Hematopoietic multipotent progenitor cell treated with erythropoietin and hydrocortisone succinate and interleukin-3 and kit ligand, for 4 days (in vitro differentiated cells): Measurements from ENCODE around the gene RPTOR.

Source experiments
- DNase-seq: peaks from one replicate; pipeline ENCODE4 v3.0.0-alpha.2; 2015

RPTOR gene

DNA sequence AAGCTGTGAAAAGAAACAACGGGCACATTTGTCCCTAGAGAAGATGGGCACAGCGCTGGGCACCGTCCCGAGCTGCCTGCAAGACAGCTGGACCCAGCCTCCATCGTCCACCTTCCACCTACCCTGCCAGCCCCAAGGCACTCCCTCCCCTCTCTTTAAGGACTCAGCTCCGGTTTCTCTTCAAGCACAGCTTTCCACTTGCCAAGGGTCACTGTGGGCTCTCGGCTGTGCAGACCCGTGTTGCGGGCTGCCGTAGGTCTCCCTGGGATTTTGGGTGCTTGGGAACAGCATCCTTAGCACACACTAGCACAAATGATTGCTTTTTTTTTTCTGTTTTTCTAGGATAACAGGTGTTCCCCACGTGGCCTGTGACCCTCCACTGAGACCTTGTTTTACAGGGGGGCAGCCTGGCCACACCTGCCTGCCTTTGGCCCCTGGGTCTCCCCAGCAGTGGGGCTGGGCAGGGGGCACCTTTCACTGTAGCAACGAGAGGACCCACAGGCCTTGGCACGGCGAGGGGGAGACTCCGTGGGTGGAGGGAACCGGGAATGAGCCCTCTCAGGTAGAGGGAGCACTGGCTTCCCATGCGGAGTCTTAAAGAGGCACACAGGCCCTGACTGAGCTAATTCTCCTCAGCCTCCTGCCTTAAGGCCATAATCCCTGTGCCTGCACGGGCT, 448.4 kb downstream of the RPTOR start:
- DNase-seq, result no peak

DNA sequence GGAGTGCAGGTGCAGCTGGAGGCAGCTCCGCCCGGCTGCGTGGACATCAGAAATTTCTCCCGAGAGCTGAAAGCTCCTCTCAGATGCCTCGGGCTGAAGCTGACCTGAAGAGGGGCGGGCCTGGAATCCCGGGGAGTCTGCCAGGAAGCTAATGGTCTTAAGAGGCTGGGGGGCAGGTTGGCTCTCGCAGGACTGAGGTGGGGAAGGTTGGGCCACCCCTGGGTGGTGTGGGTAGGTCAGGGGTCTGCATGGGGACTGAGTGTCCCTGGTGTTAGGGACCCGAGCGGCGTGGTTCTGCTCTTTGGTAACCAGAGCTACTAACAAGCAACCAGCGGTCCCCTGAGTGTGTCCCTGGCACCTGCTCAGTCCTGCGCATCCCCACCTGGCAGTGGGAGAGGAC, 450.5 kb downstream of the RPTOR start:
- DNase-seq, result no peak

DNA sequence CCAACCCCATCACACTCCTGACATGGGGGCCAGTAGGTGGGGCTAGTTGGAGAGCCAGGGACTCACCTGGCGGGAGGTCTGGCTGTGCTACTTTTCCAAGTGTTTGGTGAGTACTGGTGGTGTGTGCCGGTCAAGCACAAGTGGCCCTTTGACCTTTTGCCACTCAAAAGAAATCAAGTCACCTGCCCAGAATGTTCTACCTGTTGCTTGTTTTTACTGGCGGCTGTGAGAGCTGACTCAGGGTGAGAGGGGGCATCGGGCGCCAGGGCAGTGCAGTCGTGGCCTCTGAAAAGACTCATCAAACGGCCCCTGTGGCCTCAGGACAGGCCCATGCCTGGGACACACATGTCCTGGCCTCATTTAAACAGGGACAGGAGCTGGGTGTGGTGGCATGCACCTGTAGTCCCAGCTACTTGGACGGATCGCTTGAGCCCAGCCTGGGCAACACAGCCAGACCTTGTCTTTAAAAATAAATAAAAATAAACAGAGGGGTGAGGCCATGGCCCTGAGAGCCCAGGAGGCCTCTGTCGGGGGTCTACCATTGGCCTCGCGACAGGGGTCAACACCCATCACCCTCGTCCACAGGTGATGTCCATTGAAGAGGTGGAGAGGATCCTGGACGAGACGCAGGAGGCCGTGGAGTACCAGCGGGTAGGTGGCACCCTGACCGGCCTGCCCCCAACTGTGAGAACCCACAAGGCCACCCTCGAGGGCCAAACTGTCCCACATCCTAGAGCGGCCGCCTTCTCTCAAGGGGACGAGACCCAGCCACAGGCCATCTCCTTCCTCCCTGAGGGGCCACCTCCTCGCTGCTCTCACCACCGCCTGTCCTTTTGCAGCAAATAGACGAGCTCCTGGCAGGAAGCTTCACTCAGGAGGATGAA, 452.0 kb downstream of the RPTOR start:
- no peak for DNase-seq

DNA sequence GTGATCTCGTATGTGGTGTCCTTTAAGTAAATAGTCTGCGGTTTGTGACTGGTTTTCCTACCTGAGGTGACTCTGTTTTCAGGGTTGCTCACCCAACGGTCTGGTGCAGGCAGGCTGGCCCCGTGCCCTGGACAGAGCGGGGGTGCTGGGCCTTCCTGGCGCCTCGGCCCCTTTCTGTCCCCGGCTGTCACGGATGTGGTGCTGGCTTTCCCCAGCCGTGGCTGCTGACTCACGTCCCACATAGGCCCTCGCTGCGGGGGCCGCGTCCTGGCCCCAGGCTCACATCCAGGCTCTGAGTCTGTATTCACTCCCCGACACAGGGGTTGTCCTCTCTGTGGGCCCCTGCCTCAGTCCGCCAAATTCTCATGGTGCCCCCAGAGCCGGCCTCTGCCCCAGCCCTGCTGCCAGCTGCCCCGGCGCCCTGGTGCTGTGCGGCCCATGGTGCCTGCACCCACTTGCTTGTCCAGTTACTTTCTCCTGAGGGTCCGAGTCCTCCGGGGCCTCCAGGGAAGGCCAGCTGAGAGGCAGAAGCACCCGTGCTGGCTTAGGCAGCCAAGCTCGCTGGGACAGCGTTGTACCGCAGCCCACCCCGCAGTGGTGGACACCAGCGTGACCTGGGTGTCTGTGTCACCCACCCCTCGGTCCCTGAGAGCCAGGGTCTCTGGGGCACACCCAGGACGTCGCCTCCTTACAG, 452.9 kb downstream of the RPTOR start:
- no peak for DNase-seq

DNA sequence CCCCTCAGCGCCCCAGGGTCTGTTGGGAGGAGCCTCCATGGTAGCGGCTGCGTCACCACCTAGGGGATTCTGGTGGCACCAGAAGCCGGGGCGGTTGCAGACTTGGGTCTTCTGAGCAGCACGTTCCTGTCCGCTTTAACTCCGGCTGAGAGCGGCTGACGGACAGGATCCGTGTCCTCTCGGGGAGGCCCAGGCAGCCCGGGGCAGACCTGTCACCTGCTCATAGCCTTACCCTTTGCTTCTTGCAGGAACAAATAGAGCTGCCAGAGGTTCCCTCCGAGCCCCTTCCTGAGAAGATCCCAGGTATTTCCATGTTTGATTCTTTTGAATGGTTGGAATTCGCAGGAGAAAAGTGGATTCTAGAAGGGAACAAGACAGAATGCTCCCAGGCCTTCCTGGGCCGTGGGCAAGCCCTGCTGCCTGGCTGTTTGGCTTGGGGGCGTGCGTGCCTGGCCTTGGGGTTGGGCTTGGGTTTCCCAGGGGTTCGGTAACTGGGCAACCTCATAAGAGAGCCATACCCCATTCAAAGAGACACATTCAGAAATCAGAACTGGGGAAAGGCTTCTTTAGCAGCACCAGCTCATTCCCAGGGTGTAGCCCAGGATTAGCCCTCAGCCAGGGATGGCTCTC, 453.6 kb downstream of the RPTOR start:
- no peak for DNase-seq

DNA sequence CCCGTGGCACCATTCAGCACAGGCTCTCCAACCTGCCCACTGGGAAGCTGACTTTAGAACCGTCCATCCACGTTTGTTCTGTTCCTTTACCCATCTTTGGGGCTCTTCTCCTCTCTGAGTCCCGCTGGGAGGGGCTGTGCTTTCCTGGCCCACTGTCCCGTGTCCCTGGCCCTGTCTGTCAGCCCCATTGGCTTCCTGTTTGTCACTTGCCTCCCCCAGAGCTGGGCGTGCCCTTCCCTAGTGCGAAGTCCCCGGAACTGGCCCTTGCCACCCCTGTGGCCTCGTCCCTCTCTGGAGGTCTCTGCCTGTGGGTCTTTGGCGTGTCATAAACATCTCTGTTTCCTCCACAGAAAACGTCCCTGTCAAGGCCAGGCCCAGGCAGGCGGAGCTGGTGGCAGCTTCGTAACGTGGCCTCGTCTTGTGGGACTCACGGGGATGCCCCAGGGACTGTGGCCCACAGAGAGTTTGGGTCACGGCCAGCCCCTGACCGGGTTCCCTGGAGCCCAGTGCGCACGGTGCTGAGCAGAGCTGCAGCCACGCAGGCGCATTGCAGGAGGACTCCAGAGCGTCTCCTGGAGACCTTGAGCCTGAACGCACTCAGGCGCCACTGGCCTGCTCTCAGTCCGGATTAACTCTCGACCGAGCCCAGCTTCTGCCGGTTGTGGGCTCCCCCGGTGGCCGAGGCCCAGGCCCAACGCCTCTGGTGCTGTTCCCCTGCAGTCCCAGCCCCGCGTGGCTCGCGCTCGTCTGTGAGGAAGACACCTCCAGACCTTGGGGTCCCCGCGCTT, 454.3 kb downstream of the RPTOR start:
- no peak for DNase-seq

GRCh38 chr17:80999536-81000333, 455.1 kb downstream of the RPTOR start:
- no peak for DNase-seq

DNA sequence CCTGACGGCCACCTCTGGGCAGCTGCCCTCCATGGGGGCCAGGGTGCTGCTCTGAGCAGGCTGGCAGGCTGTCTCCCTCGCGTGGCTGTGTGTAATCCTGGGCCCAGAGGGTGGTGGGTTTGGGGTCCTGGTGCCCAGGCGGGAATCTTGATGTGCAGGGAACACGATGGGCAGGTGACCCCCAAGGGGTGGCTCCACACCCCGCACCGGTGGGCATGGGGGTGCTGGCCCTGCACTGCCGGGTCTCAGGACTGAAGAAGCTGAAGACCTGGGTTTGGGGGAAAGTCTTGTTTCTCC, 455.6 kb downstream of the RPTOR start:
- no peak for DNase-seq

DNA sequence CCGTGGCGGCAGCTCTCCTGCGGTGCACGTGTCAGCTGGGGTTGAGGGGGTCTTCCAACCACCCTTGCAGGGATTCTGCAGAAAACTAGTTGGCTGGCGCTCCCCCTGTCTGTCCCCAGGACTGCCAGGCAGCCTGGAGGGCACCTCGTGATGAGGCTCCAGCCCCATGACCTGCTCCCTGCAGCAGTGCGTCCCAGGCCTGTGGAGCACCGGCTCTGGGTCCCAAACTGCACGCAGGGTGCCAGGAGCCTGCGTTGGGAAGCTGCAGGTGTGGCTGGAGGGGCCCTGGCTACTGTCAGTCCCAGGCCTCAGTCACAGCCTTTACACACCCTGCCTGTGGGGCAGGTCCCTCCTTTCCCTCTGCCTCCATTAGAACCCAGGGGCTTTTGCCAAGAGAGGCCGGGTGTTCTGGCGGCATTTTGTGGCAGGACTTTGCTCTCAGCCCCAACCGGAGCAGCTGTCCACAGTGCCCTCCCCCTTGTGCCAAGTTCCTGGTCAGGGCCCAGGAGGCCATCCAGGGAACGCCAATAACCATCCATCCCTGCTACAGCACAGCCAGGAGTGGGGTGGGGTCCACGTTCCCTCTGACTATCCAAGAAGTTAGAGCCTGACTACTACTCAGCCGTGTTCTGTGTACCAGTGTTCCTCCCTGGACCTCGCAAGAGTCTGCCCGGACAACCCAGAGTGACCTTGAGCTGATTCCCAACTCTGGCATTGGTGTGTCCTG, 456.2 kb downstream of the RPTOR start:
- no peak for DNase-seq

DNA sequence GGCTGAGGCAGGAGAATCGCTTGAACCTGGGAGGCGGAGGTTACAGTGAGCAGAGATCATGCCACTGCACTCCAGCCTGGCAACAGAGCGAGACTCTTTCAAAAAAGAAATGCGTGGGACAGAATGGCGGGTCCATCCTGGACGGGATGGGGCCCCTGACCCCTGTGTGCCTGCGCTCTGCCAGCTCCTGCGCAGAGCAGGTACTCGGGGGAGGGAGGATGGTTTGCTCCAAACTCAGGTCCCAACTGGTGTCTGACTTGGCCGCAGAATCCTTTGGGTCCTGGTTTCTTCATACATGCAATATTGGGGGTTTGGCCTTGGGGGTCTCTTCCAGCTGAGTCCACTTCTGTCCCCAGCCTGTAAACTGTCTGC, 457.4 kb downstream of the RPTOR start:
- DNase-seq, result no peak

DNA sequence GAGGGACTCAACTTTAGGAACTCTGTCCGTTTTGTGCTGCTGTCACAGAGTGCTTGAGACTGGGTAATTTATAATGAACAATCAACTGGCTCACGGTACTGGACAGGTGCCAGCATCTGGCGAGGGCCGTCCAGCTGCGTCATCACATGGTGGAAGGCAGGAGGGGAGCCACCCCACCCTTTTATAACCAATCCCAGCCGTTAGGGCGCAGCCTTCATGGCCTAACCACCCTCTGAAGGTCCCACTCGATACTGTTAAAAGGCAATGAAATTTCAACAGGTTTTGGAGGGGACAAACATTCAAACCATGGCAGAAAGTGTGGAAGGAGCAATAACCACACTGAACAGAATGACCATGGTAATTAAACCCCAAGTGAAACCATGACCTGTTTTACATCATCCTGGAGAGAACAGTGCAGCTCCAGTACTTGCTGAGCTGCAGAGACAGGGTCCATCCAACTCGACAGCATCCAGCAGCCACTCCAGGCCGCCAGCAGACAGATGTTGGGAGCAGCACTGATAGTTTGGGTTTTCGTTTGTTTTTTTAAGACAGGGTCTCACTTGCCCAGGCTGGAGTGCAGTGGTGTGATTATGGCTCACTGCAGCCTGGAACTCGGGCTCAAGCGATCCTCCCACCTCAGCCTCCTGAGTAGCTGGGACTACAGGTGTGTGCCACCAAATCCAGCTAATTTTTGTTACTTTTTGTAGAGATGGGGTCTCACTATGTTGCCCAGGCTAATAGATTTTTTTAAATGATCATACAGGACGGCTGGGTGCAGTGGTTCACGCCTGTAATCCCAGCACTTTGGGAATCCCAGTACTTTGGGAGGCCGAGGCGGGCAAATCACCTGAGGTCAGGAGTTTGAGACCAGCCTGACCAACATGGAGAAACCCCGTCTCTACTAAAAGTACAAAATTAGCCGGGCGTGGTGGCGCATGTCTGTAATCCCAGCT, 458.0 kb downstream of the RPTOR start:
- DNase-seq, result peak; percentile 83

- peak; percentile 44 for DNase-seq
These were observed 459.3 kb downstream of the RPTOR start for GRCh38 chr17:81003711-81004475.

DNA sequence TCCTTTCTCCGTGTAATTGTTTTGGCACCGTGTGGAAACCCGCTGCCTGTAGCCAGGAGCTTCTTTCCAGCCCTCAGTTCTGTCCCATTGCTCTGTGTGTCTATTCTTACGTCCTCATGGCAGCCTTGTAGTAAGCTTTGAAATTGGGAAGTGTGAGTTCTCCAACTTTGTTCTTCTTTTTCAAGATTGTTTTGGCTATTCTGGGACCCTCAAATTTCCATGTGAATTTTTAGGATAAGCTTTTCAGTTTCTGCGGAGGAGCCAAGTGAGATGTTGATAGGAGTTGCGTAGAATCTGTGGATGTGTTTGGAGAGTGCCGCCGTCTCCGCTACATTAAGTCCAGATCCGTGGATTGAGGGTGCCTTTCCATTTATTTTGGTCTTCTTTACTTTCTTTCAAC, 462.3 kb downstream of the RPTOR start:
- no peak for DNase-seq

DNA sequence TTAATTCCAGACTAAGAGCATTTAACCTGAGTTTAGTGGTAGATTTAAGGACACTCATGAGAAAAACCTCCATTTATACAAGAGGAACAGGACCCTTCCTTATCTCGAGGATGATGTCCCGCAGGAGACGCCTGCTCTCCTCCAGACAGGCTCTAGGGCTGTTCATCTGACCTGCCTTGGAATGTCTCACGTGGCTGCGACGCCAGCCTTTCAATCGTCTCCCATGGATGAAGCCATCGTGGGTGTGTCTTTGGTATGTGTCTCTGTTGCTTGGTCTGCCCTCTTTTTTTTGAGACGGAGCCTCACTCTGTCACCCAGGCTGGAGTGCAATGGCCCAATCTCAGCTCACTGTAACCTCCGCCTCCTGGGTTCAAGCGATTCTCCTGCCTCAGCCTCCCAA, 463.5 kb downstream of the RPTOR start:
- DNase-seq, result no peak

DNA sequence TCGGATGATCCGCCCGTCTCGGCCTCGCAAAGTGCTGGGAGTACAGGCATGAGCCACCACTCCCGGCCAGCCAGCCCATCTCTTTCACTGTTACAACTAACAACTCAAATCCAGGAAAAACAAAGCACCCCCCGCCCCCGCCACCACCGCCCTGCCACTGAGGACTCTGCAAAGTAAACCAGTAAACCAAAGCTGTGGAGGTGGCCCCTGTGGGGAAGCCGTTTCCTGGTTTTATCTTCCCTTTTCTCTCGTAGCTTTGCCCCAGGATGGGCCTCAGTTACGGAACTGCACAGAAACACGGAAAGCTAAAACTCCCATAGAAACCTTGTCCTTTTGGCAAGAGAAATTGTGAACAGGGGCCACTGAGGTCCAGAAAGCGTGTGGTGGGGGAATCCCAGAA, 464.5 kb downstream of the RPTOR start:
- no peak for DNase-seq

GRCh38 chr17:81010935-81011334, 466.3 kb downstream of the RPTOR start:
- DNase-seq, result no peak

GRCh38 chr17:81011951-81012350, 467.3 kb downstream of the RPTOR start:
- DNase-seq, result no peak

- no peak for DNase-seq
These were observed 468.2 kb downstream of the RPTOR start for GRCh38 chr17:81012574-81013447.
